ENCODE data around the gene POFUT1.
A peak's percentile ranks its signal among the peaks of the same experiment; 100 is the strongest.
"Not testable (repeated sequence)": the region's sequence is repeated elsewhere in the genome, so short reads cannot be mapped to it uniquely, and the experiment has no call there.

The POFUT1 gene

GRCh38 chr20:32207626-32208498, at the start of gene POFUT1, which contains the start of gene PLAGL2:
Gene POFUT1 (plus strand): TSS chr20:32207880. CDS start chr20:32207942, 62 bp downstream.
Gene PLAGL2 (minus strand): TSS chr20:32207743. CDS start chr20:32202178, 5,565 bp downstream.
- DNase-seq: peak; percentile 95

GRCh38 chr20:32158351-32158750, 49.3 kb upstream of the POFUT1 start:
- no peak for DNase-seq

GRCh38 chr20:32158943-32159660, 48.6 kb upstream of the POFUT1 start:
- DNase-seq: no peak

- no peak for DNase-seq
These were observed 47.9 kb upstream of the POFUT1 start for GRCh38 chr20:32159766-32160221.

GRCh38 chr20:32160341-32160740, 47.3 kb upstream of the POFUT1 start:
- DNase-seq: no peak

- no peak for DNase-seq
These were observed 45.3 kb upstream of the POFUT1 start for GRCh38 chr20:32162351-32162750.

- DNase-seq: no peak
These were observed 43.7 kb upstream of the POFUT1 start for GRCh38 chr20:32163951-32164350.

GRCh38 chr20:32164984-32165735, 42.5 kb upstream of the POFUT1 start:
- DNase-seq: no peak

- no peak for DNase-seq
These were observed 41.7 kb upstream of the POFUT1 start for GRCh38 chr20:32165836-32166545.

GRCh38 chr20:32167552-32167951, 40.1 kb upstream of the POFUT1 start:
- no peak for DNase-seq

GRCh38 chr20:32168184-32168910, 39.3 kb upstream of the POFUT1 start:
- no peak for DNase-seq

GRCh38 chr20:32177696-32178095, 30.0 kb upstream of the POFUT1 start:
- DNase-seq: not testable (repeated sequence)

- no peak for DNase-seq
These were observed 28.2 kb upstream of the POFUT1 start for GRCh38 chr20:32179515-32179914.

- DNase-seq: no peak
These were observed 27.7 kb upstream of the POFUT1 start for GRCh38 chr20:32179934-32180333.

- DNase-seq: no peak
These were observed 26.1 kb upstream of the POFUT1 start for GRCh38 chr20:32181606-32182005.

GRCh38 chr20:32183947-32184635, 23.6 kb upstream of the POFUT1 start:
- no peak for DNase-seq

GRCh38 chr20:32184961-32185603, 22.6 kb upstream of the POFUT1 start:
- no peak for DNase-seq

GRCh38 chr20:32186506-32186905, 21.2 kb upstream of the POFUT1 start:
- DNase-seq: no peak

GRCh38 chr20:32188376-32189122, 19.1 kb upstream of the POFUT1 start:
- no peak for DNase-seq

GRCh38 chr20:32189123-32189410, 18.6 kb upstream of the POFUT1 start:
- DNase-seq: no peak

All from hematopoietic multipotent progenitor cell treated with erythropoietin and hydrocortisone succinate and interleukin-3 and kit ligand, for 4 days (in vitro differentiated cells).